D721Med (cell line): ENCODE data around the gene VWF.
A peak's percentile ranks its signal among the peaks of the same experiment; 100 is the strongest.

Experiments
- DNase-seq: peaks from one replicate; pipeline ENCODE4 v3.0.0; 2011; ENCODE audit warnings: low spot score; ENCODE audit not compliant: insufficient read length
- FAIRE-seq: peaks from 2 replicates; lab custom pipeline; 2011; peaks lifted over from hg19 to GRCh38; lab: Jason Lieb, UNC
- CTCF ChIP-seq: IDR thresholded peaks from 2 replicates; pipeline ENCODE4 v1.5.1; 2012; ENCODE audit warnings: mild to moderate bottlenecking, control low read depth; ENCODE audit not compliant: insufficient read depth; ENCODE audit errors: missing control alignments

VWF gene

DNA sequence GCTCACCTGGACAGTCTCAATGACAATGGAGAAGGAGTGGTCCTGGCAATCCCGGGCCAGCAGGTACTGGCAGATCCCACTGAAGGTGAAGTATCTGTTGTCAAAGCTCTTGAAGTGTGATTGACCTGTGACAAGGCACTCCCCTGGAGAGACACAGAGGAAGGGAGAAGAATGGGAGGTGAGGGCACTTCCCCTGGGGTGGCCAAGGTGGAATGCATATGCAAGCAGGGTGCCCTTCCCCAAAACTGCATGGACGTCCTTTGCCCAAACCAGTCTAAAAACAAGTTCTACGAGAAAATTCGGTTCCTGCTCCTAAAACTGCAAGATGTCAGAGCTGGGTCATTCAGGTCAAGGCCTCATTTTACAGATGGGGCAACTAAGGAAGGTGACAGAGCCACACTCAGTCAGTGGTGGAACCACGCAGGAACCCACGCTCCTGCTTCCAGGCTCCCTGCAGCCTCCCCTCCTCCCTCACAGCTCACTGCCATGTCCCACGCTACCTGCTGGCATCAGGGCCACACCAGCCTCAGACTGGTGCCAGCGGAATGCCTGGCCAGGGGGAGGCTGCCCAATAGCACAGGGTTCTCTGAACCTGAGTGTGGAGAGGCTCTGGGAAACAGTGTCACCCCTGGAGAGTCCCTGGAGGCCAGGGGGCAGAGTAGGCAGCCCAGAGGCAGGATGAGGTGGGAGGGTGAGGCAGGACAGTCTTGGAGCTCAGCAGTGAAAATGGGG is 59.2 kb downstream of the VWF start:
- DNase-seq (no peak), FAIRE-seq (no peak)
- no peak for TF ChIP-seq CTCF

GRCh38 chr12:6062757-6063735 is 61.4 kb downstream of the VWF start:
- DNase-seq: peak; percentile 66
- peak; percentile 80 for TF ChIP-seq CTCF
- FAIRE-seq: no peak

- TF ChIP-seq CTCF: no peak
Observed at GRCh38 chr12:6062395-6062756, 62.1 kb downstream of the VWF start.

GRCh38 chr12:6061660-6062059 is 62.8 kb downstream of the VWF start:
- TF ChIP-seq CTCF: no peak
- no peak for FAIRE-seq
- DNase-seq: no peak

More at GRCh38 chr12:6062395-6062756, 62.1 kb downstream of the VWF start:
- no peak for FAIRE-seq
- DNase-seq: no peak

DNA sequence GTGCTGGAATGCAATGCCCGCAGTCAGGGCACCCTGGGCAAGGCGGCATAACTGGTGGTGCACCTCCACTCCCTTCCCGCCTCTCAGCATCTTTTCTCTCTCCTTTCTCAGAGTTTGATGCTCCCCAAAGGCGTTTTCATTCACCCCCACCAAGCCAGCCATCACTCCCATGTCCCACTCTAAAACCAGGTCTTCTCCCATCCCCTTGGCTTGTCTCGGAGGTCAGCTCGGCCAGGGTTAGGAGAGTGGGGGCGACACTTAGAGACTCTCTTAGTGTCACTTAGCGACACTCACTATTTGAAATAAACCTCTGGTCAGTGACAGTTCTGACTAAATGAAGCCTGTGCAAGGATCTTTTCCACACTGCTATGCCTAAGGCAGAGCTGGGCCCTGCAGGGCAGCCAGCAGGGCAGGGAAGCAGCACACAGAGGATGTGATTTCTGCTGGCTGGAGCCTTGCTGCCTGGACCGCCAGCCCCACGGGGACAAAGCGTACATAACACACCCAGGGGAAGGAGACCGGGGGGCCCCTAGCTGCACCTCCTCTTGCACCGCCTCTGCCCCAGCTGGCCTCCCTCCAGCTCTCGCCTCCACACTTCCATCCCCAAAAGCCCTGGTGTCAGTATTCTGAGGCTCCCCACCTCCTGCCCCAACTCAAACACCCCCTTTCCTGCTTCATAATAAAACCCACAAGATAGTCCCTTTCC is 64.5 kb downstream of the VWF start:
- FAIRE-seq (no peak), DNase-seq (no peak)
- no peak for TF ChIP-seq CTCF

DNA sequence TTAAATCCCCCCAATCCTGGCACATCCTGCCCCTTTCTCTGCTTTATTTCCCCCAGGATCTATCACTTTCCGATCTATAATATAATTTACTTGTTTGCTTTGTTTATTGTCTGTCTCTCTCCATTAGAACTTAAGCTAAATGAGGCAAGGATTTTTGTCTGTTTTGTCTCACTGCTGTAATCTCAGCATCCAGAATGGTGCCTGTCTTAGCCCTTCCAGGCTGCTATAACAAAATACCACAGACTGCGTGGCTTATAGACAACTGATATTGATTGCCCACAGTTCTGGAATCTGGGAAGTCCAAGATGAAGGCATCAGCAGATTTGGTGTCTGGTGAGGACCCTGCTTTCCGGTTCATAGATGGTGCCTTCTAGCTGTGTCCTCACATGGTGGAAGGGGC is 65.2 kb downstream of the VWF start:
- DNase-seq (no peak), FAIRE-seq (no peak)
- no peak for TF ChIP-seq CTCF
